ENCODE results near the gene STAM.
A peak's percentile ranks its signal among the peaks of the same experiment; 100 is the strongest.

STAM gene

DNA sequence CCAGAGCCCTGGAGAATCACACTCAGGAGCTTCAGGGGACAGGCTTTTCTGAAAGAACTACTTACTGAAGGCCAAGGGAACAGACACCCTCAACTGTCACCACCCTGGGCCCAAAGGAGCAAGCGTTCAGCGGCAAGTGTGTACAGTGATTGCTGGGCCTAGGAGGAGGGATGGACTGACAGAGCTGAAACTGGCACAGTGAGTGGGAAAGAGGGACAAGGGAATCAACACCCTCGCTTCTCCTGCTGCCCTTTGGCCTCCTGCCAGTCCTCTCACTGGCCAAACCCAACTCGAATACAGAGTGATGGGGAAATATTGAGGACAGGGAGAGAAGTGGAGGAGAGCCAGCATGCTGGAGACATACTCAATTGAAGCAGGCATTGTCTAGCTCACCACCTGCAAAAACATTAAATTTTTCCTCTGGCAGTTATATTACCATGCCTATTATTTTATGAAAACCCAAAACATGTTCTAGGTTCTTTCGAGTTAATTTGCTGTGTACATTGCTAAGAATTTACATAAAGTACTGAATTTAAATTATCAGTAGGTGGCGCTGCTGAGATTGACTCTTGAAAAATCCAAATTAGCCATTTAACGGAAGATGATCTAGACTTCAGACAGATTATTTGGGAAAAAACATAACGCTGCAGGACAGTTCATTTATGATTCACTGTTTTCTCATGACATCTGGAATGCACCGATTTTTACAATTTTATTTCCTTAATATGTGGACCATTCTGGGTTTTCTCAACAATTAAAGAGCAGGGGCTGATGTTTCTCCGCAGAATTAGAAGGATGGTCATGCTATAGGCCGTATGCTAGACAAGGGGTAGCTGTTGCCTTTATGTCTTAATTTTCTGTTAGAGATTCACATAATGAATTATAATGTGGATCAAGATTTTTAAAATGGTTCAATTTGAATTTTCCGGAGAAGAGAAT lies 93.3 kb downstream of the STAM start:
- DNase-seq (ENCODE audit: low read depth, low spot score), result peak; percentile 50
- TF ChIP-seq CTCF (IDR thresholded peaks at IDR 0.05; ENCODE audit: low read depth, low read length), result peak; percentile 53
- in situ Hi-C loops (cut with HindIII; ENCODE audit: low sequenced_read_pairs), result no loop called here

DNA sequence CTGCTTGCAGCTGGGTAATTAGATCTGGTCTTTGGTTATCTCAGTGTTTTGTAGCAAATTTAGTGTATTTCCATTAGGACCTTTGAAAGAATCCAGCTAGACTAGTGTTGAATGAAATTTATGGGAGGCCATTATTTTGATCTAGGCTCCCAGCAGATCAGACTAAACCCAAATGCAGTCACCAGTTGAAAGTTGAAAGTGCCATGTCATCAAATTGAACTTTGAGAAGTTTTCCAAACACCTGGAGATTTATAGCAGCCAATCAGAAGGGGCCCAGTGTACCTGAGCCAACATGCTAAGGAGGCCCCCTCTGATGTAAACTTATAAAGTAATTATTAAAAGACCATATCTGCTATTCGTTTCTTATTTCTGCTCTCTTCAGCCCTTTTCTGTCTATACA lies 96.7 kb downstream of the STAM start:
- in situ Hi-C loops (cut with HindIII; ENCODE audit: low sequenced_read_pairs), result no loop called here
- H3K4me3 ChIP-seq (ENCODE audit: low read depth, low read length), result no peak overlapping the region
- TF ChIP-seq CTCF (IDR thresholded peaks at IDR 0.05; ENCODE audit: low read depth, low read length), result no peak
- DNase-seq (ENCODE audit: low read depth, low spot score), result no peak

More for the DNA sequence above, 93.3 kb downstream of the STAM start:
- no peak overlapping the region for H3K4me3 ChIP-seq (ENCODE audit: low read depth, low read length)

GRCh38 chr10:17742918-17743317 lies 99.0 kb downstream of the STAM start:
- peak; percentile 85 for TF ChIP-seq CTCF (IDR thresholded peaks at IDR 0.05; ENCODE audit: low read depth, low read length)
- no peak overlapping the region for H3K4me3 ChIP-seq (ENCODE audit: low read depth, low read length)

GRCh38 chr10:17743437-17743836 lies 99.5 kb downstream of the STAM start:
- in situ Hi-C loops (cut with HindIII; ENCODE audit: low sequenced_read_pairs), result no loop called here
- DNase-seq (ENCODE audit: low read depth, low spot score), result no peak
- H3K4me3 ChIP-seq (ENCODE audit: low read depth, low read length), result no peak overlapping the region
- no peak for TF ChIP-seq CTCF (IDR thresholded peaks at IDR 0.05; ENCODE audit: low read depth, low read length)

More at GRCh38 chr10:17742918-17743317, 99.0 kb downstream of the STAM start:
- DNase-seq (ENCODE audit: low read depth, low spot score), result peak; percentile 55
- in situ Hi-C loops (cut with HindIII; ENCODE audit: low sequenced_read_pairs), result no loop called here

- in situ Hi-C loops (cut with HindIII; ENCODE audit: low sequenced_read_pairs), result no loop called here
- no peak for TF ChIP-seq CTCF (IDR thresholded peaks at IDR 0.05; ENCODE audit: low read depth, low read length)
- H3K4me3 ChIP-seq (ENCODE audit: low read depth, low read length), result no peak overlapping the region
- DNase-seq (ENCODE audit: low read depth, low spot score), result no peak
These were observed 100.5 kb downstream of the STAM start for GRCh38 chr10:17744341-17744861.

DNA sequence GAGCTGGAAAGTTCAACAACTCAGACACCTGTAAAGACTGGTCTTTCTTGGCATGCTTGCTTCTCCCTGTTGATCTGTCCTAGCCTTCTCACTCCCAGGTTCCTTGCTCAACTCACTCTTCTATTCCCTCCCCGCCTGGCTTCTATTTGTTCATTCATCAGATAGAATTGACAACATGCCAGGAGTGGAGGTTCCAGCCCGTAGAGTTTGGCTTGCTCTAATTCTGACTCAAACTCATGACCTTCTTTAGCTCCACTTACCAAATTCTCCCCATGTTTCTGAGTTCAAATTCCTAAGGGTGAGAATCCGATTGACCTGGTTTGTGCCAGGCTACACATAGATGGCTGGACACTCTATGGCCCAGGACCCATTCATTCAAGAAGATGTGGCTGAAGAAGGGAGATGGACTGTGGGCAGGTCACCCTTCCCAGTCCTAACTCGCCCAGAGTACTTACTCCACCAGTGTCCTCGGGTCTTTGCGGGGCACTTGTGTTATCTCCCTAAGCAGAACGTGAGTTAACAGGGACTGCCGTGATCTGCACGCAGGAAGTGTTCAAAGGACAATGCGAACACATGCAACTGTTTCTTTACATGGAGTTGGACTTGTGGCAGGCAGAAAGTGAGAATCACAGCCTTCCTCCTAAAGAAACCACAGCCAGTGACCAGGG lies 104.1 kb downstream of the STAM start:
- TF ChIP-seq CTCF (IDR thresholded peaks at IDR 0.05; ENCODE audit: low read depth, low read length), result no peak
- in situ Hi-C loops (cut with HindIII; ENCODE audit: low sequenced_read_pairs), result no loop called here

More for the DNA sequence above, 104.1 kb downstream of the STAM start:
- H3K4me3 ChIP-seq (ENCODE audit: low read depth, low read length), result no peak overlapping the region
- DNase-seq (ENCODE audit: low read depth, low spot score), result no peak

All from astrocyte of the spinal cord (primary cell).